Measurements from ENCODE around the gene AGBL4.

The AGBL4 gene

DNA sequence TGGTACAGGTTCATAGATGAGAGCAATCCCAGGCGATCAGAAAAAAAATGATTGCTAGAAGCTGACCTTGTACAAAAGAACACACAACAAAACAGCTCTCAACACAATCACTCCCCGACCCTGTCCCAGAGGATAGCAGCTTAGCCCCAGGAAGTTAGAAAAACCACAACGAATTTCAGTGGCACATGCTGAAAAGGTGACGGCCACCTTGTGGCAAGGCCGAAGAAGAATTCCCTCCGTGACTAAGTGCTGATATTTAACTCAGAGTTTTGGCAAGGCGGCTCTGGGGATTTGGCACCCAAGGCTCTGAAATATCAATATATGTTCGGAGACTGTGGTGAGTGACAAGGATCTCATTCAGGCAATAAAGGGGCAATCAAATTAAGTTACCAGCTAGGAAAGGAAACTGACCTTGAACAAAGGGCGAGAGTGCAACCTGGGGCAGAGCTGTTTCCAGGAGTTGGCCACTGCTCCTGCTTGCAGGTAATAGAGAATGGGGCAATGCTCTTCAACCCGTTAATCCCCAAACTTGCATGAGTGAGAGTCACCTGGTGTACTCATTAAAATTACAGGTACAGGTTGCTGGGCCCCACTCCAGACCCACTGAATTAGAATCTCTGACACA is 1343.2 kb downstream of the AGBL4 start:
- no peak overlapping the region for H3K9ac ChIP-seq (ENCODE audit: low read depth, low read length)
- peaks cover 8% of the 10 kb centered on the region for H3K4me1 ChIP-seq (ENCODE audit: insufficient read depth, low read length)
- no peaks in the 10 kb centered on the region for H3K9me3 ChIP-seq (ENCODE audit: control insufficient read depth, insufficient read depth, low read length)
- no peaks in the 10 kb centered on the region for H3K36me3 ChIP-seq (ENCODE audit: insufficient read depth, low read length)

DNA sequence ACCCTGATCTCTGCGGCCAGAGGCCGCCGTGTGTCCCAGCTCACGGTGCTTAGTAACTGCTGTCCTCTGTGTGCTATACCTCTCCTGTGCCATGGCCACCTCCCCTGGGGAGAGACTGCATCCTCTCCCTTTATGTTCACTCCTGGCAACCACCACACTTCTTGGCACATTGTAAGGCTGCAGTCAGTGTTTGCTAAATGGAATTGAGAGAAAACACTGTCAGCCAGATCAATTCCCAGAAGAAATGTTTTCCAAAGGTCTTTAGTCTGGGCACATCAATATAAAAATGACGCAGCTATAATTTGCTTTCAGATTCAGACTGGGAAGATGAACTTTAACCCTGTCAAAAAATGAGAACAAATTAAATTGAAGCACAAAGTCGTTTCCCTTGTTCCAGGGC is 1343.9 kb downstream of the AGBL4 start:
- Histone ChIP-seq H3K36me3 (ENCODE audit: insufficient read depth, low read length) (no peaks in the 10 kb centered on the region), H3K4me1 (ENCODE audit: insufficient read depth, low read length) (peaks cover 11% of the 10 kb centered on the region), H3K9me3 (ENCODE audit: control insufficient read depth, insufficient read depth, low read length) (no peaks in the 10 kb centered on the region), H3K9ac (ENCODE audit: low read depth, low read length) (no peak overlapping the region)

DNA sequence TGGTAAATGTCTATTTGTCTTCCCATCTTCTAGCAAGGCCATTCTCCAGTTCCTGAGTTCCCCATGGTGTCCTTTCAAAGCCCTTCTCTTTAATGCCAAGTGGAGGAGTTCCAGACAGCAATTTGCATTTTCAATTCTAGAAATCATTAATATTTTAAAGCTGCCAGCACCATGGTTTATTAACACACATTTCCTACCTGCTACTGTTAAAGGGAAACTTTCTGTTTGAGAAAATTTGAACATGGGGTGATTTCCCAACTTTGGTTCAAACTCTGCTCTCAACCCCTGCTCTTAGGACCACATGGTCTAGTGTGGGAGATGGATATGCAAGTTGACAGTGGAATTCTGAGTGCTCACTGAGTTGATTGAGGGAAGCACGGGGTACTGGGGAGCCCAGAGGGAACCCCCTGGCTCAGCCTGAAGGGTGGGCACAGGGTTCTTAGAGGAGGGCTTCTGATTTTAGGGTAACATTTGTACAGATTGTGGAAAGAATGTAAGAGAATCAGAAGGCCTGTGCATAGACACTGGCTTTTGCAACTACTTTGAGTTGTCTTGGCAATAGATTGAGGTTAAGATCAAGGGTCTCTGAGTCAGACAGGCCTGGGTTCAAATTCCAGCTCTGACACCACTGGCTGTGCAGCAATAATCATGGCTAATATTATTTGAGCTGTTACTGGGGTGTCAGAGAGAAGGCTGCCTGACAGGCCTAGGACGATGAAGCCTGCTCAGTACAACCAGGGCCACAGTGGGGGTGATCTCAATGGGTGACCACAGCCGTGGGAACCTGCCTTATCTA is 1344.8 kb downstream of the AGBL4 start:
- H3K36me3 ChIP-seq (ENCODE audit: insufficient read depth, low read length), result no peaks in the 10 kb centered on the region
- H3K4me1 ChIP-seq (ENCODE audit: insufficient read depth, low read length), result peaks cover 11% of the 10 kb centered on the region
- H3K9me3 ChIP-seq (ENCODE audit: control insufficient read depth, insufficient read depth, low read length), result no peaks in the 10 kb centered on the region
- H3K9ac ChIP-seq (ENCODE audit: low read depth, low read length), result no peak overlapping the region

DNA sequence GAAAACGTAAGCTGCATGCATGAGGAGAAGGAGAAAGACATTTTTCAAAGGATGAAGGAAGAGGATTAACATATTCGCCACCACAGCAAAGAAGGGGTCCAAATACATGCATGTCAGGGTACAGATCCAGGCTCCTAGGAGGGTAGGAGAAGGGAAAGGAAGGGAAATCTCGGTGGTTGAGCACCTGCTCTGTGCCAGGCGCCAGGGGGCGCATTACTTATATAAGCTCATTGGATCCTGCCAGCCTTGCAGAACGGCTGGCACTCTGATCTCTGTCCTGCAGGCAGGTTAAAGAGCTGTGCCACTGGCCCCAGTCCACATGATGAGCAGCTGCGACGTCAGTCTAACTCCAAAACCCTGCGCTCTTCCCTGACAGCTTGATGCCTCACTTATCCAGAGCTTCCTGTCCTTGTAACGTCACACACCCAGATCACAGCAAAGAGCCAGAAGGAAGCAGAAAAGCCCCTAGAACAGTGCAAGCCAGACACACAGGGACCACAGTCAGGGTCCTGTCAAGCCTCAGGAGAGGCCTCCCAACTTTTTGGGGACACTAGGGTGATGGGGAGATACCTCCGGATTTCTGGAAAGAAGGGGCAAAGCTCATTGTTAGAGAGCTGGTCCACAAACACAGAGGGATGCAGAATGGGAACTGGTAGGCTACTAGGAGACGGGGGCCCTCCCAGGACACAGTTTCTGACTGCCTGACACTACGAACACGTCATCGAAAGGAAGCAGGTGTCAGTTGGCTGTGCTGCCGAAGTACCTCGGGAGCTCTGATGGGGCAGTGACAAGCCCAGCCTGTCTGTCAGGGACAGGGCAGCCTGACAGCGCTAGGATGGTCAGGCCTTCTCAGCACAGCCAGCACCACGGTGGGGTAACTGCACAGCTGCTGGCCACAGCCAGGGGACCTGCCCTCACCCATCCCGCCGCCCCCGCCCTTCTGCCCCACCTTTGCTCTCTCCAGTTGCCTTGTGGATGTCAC is 1346.2 kb downstream of the AGBL4 start:
- H3K36me3 ChIP-seq (ENCODE audit: insufficient read depth, low read length), result no peaks in the 10 kb centered on the region
- peaks cover 18% of the 10 kb centered on the region for H3K4me1 ChIP-seq (ENCODE audit: insufficient read depth, low read length)
- no peaks in the 10 kb centered on the region for H3K9me3 ChIP-seq (ENCODE audit: control insufficient read depth, insufficient read depth, low read length)
- H3K9ac ChIP-seq (ENCODE audit: low read depth, low read length), result no peak overlapping the region

DNA sequence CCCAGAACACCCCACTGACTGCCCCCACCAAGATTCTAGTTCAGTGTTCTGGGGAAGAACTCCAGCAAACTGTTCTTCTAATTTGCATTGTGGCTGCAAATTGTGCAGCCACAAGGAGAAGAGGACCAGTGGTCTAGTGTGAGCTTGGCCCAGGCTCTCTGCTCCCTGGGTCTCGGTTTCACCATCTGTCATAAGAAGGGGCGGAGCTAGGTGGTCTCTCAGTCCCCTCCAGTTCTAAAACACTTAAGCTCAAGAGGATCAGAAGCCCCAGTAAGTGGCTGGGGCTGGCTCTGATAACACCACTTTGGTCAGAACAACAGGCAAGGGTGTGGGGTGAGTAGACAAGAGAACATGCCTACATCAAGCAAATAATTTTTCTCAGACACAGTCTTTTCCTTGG is 1346.9 kb downstream of the AGBL4 start:
- no peak overlapping the region for H3K9ac ChIP-seq (ENCODE audit: low read depth, low read length)
- peaks cover 15% of the 10 kb centered on the region for H3K4me1 ChIP-seq (ENCODE audit: insufficient read depth, low read length)

DNA sequence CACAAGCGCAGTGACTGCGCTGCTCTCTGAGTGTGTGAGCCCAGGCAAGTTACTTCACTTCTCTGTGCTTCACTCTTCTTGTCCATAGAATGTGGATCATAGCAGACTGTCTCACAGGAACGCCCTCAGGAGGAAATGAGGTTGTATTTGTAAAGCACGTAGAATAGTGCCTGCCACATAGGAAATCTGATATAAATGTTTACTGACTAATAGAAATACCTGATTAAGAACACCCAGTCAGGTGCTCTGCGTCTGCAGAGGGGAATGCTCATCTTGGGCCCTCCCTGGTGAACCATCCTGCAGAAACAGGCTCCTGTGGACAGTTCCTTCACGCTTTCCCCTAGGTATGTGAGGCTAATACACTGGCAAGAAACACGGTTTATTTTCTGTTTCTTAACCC is 1347.4 kb downstream of the AGBL4 start:
- Histone ChIP-seq H3K4me1 (ENCODE audit: insufficient read depth, low read length) (peaks cover 14% of the 10 kb centered on the region), H3K9ac (ENCODE audit: low read depth, low read length) (no peak overlapping the region), H3K9me3 (ENCODE audit: control insufficient read depth, insufficient read depth, low read length) (no peaks in the 10 kb centered on the region), H3K36me3 (ENCODE audit: insufficient read depth, low read length) (no peaks in the 10 kb centered on the region)

More for the DNA sequence above, 1346.9 kb downstream of the AGBL4 start:
- H3K36me3 ChIP-seq (ENCODE audit: insufficient read depth, low read length), result no peaks in the 10 kb centered on the region
- H3K9me3 ChIP-seq (ENCODE audit: control insufficient read depth, insufficient read depth, low read length), result no peaks in the 10 kb centered on the region

DNA sequence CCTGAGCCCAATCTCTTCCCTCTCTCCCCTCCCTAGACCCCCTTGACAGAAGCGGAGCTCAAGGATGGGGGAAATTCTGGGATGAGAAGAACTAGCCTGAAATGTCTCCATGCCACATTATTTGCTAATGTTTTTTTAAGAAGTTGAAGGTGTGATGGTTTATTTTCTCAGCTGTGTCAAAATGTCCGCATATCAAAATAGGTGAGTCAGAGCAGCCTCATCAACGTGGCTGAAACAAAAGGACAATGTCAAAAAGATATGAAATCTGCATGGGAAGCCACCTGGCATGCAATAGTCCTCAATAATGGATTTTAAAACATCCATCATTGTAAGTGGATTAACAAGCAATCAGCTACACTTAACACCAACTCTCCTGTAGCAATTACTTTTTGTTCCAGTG is 1348.5 kb downstream of the AGBL4 start:
- Histone ChIP-seq H3K36me3 (ENCODE audit: insufficient read depth, low read length) (no peaks in the 10 kb centered on the region), H3K4me1 (ENCODE audit: insufficient read depth, low read length) (peaks cover 13% of the 10 kb centered on the region), H3K9ac (ENCODE audit: low read depth, low read length) (no peak overlapping the region), H3K9me3 (ENCODE audit: control insufficient read depth, insufficient read depth, low read length) (no peaks in the 10 kb centered on the region)

DNA sequence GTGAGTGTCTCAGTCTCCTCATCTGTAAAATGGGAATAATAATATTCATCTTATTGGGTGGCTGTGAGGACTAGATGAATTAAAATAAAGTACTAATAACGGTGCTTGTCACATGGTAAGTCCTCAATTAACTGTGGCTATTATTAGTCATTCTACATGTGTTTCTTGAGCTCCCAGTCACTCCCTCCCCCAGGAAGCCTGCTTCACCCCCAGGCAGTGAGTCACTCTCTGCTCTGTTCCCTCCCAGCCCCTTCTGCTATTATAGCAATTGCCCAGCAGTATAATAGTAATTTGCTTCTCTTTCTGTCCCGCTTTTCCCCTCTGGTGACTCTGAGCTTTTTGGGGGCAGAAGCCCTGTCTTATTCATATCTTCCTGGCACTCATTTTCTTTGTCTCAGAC is 1349.1 kb downstream of the AGBL4 start:
- no peaks in the 10 kb centered on the region for H3K36me3 ChIP-seq (ENCODE audit: insufficient read depth, low read length)
- H3K9me3 ChIP-seq (ENCODE audit: control insufficient read depth, insufficient read depth, low read length), result no peaks in the 10 kb centered on the region
- H3K9ac ChIP-seq (ENCODE audit: low read depth, low read length), result no peak overlapping the region
- H3K4me1 ChIP-seq (ENCODE audit: insufficient read depth, low read length), result peaks cover 10% of the 10 kb centered on the region

DNA sequence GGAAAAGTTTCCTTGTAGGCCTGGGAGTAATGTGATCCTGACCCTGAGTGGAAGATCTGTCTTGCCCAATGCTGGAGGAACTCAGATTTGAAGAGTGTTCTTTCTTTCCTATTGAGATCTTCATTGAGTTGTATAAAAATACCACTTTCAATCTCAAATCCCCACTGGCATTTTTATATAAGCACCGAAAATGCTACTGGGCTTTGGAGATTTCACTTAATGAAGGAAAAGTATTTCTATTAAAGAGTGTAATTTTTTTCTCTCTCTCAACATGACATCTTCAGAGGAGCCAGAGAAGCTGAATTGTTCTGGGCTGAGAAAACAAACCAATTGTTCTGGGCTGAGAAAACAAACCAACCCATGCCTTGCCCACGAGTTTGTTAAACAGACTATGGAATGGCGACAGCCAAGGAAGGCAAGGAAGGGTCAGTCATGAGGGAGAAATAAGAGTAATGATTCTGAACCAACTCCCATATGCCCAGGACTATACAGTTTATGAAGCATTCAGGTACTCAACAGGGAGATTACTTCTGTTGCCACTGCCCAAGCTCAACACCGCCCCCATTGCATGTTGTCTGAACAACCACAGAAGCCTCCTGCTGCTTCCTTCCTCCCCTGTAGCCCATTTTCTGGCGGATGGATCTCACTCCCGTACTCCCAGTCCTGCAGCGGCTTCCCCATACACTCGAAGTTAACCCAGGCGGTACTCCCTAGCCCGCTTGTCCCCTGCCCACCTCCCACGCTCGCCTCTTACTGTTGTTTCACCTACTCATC is 1350.2 kb downstream of the AGBL4 start:
- Histone ChIP-seq H3K9ac (ENCODE audit: low read depth, low read length) (no peak overlapping the region), H3K36me3 (ENCODE audit: insufficient read depth, low read length) (no peaks in the 10 kb centered on the region), H3K4me1 (ENCODE audit: insufficient read depth, low read length) (peaks cover 10% of the 10 kb centered on the region), H3K9me3 (ENCODE audit: control insufficient read depth, insufficient read depth, low read length) (no peaks in the 10 kb centered on the region)

DNA sequence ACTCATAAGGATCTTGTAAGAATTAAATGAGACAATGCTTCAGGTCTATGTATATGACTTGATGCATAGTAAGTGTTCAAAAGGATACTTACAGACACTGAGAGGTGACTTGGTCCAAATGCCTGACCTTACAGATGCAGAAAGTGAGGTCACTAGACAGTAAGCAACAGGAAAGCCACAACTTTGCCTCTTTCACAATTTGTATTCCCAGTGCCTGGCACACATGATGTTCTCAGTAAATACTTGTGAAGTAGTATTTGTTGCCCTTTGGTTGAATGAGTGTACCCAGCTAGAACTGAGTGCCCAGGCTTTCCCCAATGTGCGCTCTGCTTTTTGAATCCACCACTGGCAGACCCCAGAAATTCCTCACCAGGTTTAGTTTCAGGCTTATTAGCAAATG is 1352.2 kb downstream of the AGBL4 start:
- no peaks in the 10 kb centered on the region for H3K36me3 ChIP-seq (ENCODE audit: insufficient read depth, low read length)
- no peaks in the 10 kb centered on the region for H3K9me3 ChIP-seq (ENCODE audit: control insufficient read depth, insufficient read depth, low read length)
- H3K9ac ChIP-seq (ENCODE audit: low read depth, low read length), result no peak overlapping the region
- peaks cover 24% of the 10 kb centered on the region for H3K4me1 ChIP-seq (ENCODE audit: insufficient read depth, low read length)

DNA sequence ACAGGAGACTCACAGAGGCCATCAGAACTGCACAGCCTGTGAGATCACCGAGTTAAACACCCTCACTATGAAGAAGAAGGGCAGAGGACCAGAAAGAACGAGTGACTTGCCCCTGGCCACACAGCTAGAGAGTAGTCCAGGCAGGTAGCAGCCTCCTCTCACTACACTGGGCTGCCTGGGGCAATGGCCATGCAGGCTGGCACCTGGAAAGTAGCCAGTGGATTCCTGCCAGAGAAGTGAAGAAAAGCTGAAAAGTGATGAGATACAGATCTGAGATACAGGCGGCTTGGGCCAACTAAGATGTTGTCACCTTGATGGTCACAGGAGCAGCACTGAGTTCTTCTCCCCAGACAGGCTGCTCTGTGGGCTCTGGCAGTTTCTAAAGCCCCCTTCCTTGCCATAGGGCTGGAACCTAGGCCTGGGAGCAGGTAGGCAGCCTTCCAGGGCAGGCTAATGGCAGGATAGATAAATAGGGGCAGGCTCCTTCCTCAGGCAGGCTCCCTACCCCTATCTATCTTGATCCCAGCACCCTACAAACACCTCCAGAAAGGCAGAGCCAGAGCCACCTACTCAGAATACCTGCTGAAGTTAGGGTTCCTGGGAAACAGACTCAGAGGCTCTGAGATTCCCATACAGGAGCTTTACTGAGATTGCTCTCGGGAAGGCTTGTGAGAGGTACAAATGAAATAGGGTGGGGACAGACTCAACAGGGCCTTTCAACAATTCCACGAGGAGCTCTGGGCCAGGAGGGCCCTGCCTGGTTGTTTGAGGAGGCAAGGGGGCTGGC is 1353.3 kb downstream of the AGBL4 start:
- Histone ChIP-seq H3K4me1 (ENCODE audit: insufficient read depth, low read length) (peaks cover 29% of the 10 kb centered on the region), H3K9ac (ENCODE audit: low read depth, low read length) (no peak overlapping the region), H3K9me3 (ENCODE audit: control insufficient read depth, insufficient read depth, low read length) (no peaks in the 10 kb centered on the region), H3K36me3 (ENCODE audit: insufficient read depth, low read length) (no peaks in the 10 kb centered on the region)

DNA sequence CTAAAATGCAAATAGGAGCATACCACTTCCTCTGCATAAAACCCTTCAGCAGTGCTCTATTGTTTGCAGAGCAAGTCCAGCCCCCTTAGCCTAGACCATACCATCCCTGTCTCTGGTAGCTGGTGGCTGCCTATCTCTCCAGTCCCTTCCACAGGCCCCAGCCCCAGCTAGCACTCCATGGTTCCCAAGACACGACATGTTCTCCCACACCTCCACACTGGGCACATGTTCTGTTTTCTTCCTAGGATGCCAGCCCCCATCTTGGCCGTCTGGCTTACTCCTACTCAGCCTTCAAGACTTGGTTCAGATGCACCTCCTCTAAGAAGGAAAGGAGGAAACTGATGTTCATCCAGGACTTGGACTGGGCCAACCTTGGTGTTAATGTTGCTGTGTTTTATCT is 1355.4 kb downstream of the AGBL4 start:
- Histone ChIP-seq H3K36me3 (ENCODE audit: insufficient read depth, low read length) (no peaks in the 10 kb centered on the region), H3K9ac (ENCODE audit: low read depth, low read length) (no peak overlapping the region), H3K4me1 (ENCODE audit: insufficient read depth, low read length) (peaks cover 22% of the 10 kb centered on the region), H3K9me3 (ENCODE audit: control insufficient read depth, insufficient read depth, low read length) (no peaks in the 10 kb centered on the region)

DNA sequence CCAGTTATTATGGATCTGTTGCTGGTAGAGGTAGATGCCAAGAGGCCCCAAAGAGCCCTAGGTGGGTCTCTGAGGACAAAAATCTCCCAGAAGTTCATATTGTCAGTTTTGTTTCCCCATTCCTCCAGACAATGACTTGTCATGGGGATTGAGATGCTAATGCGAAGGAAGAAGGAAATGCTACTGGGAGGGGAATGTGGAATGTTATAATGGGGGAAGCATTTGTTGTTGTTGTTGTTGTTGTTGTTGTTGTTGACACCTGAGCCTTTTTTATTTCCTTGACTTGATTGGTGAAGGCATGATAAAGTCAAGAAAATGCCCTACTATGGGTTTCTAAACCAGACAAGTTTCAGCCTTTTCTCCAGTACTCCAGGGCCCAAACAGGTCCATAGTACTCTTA is 1356.0 kb downstream of the AGBL4 start:
- H3K4me1 ChIP-seq (ENCODE audit: insufficient read depth, low read length), result peaks cover 19% of the 10 kb centered on the region; the same call in 1 of the 2 replicates
- no peaks in the 10 kb centered on the region for H3K9me3 ChIP-seq (ENCODE audit: control insufficient read depth, insufficient read depth, low read length)
- H3K36me3 ChIP-seq (ENCODE audit: insufficient read depth, low read length), result no peaks in the 10 kb centered on the region
- H3K9ac ChIP-seq (ENCODE audit: low read depth, low read length), result no peak overlapping the region

Data from ES-I3 (cell line).